ENCODE measurements around the gene SPINT1.
A peak's percentile ranks its signal among the peaks of the same experiment; 100 is the strongest.

- TF ChIP-seq, protein P1, sequence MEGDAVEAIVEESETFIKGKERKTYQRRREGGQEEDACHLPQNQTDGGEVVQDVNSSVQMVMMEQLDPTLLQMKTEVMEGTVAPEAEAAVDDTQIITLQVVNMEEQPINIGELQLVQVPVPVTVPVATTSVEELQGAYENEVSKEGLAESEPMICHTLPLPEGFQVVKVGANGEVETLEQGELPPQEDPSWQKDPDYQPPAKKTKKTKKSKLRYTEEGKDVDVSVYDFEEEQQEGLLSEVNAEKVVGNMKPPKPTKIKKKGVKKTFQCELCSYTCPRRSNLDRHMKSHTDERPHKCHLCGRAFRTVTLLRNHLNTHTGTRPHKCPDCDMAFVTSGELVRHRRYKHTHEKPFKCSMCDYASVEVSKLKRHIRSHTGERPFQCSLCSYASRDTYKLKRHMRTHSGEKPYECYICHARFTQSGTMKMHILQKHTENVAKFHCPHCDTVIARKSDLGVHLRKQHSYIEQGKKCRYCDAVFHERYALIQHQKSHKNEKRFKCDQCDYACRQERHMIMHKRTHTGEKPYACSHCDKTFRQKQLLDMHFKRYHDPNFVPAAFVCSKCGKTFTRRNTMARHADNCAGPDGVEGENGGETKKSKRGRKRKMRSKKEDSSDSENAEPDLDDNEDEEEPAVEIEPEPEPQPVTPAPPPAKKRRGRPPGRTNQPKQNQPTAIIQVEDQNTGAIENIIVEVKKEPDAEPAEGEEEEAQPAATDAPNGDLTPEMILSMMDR (IDR thresholded peaks at IDR 0.05 in 8 of 11, conservative IDR thresholded peaks at IDR 0.05 in 3 of 11): peak in 4 of 11 experiments; percentile 28 to 38 (median 35)
- peak in 1 of 3 donors; percentile 51 for TF ChIP-seq POLR2AphosphoS5 (IDR thresholded peaks at IDR 0.05)
These were observed 30.1 kb downstream of the SPINT1 start, which contains the start of gene RHOV for GRCh38 chr15:40873694-40874561.
